COLO829 (cell line): Measurements from ENCODE around the gene SPI1.

ENCODE experiments used
- DNase-seq: peaks from one replicate; pipeline ENCODE4 v3.0.0; 2012; ENCODE audit warnings: low spot score

Gene SPI1

DNA sequence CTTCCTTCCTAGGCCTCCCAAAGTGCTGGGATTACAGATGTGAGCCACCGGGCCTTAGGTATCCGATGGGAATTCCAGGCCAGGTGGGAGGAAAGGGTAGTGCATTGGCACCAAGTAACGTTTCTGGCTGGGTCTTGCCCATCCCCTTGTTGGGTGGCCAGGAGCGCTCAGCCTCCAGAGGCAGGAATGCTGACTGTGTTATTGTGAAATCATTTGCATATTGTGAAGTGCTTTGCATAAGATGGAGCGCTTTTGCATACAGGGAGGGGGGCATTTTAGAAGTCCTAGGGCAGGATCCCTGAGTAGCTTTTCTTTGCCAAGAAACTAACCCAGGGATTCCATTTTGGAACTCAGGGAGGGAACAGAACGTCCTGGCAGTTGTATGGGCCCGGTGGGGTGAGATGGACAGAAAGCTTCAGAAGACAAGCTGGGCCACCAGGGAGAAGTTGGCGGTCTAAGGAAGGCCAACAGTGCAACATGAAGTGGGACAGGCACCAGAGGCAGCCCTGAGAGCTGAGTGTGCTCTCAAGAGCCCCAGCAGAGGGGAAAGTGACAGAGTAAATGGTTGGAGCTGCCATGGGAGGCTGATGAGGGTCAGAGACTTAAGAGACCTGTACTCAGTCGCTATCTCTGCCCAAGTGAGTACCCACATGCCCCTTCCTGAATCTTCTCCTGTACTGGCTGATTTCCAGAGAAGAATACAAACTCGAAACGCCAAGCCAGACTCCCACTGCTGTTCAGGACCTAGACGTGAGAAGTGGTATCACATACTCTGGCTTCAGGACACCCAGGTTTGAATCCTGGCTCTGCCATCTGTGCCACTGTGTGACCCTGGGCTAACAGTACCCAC lies 28.8 kb upstream of the SPI1 start:
- no peak for DNase-seq

DNA sequence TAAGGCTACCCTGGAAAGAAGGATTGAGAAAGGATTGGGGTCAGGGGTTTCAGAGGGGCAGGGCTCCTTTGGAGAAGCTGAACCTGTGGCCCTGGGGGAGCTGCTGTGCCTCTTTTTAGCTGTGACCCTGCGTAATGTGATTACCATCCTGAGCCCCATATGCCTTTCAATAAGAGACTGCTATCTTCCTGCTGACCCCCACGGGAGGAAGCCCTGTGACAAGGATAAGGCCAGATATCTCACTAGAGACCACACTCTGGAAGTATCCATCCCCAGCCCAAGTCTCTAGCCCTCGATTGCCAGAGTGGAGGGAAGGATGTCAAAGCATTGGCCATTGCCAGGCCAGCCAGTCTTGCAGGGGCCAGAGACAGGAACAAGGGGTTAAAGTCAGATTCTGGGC lies 25.2 kb upstream of the SPI1 start:
- DNase-seq = no peak

DNA sequence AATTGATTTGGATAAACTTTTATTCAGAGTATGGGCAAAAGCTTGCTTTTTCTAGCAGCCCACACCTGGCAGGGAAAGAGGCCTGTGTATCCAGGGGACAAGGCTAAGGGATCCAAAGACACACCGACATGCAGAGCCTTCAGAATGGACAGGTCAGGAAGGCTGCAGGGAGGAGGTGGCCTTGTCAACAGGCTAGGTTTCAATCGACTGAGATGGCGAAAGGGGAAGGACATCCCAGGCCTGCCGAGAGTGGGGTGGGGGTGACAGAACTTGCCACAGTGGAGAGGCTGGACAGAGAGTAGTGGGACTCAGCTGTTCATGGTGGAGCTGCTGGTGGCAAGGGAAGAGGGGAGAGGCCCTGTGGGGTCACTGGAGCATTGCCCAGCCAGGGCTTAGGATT lies 24.8 kb upstream of the SPI1 start:
- no peak for DNase-seq

DNA sequence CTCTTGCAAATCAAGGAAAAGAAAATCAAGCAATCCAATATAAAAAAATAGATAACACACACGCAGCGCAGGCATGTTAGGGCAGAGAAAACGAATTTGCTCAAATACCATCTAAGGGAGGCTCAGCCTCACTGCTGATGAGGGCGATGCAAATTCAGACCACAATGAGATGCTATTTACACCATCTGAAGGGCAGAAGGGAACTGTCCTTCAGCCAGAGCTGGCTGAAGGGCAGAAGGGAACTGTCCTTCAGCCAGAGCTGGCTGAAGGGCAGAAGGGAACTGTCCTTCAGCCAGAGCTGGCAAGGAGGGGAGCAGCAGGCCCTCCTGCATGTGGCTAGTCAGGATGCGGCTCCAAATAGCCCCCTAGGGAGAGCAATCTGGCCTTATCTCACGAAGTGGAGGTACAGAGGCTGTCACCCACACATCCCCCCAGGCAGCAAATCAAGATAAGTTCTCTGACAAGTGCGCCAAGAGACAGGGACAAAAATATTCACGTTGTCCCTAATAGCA lies 22.5 kb upstream of the SPI1 start:
- no peak for DNase-seq

DNA sequence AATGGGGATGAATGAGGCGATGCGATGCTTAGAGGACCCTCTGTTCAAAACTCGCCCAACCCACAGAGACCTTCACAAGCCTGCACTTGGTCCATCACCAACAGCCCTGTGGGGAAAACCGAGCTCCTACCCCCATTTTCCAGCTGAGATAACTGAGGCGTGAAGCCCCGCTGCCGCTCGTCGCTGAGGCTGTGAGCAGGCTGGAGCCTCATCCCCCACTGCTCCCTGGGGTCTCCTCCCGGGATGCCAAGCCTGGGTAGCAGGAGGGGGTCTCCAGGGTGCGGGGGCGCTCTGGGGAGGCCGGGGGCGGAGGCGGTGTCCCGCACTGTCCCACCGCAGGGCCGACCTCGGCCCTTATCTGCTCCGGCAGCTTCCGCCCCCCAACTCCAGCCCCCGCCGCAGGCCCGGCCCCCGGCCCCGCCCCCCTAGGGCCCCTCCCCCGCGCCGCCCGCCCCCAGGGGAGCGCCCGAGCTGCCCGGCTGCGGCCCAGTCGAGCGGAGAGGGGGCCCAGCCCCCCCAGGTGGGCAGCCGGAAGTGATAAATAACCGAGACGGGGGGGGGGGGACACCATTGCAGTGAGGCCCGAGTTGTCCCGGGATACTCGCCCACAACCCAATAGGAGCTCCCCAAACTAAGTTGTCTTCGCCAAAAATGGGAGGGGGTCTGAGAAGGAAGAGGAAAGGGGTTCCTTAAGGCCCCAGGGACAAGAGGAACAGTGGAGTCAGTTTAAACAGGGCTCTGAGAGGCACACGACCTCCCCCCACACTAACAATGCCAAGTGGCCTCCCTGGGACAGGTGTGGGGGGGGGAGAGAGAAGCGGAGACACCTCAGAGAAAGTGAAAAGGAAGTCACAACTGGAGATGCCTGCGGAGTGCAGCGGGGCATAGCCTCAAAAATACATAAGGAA lies 21.8 kb upstream of the SPI1 start:
- no peak for DNase-seq

DNA sequence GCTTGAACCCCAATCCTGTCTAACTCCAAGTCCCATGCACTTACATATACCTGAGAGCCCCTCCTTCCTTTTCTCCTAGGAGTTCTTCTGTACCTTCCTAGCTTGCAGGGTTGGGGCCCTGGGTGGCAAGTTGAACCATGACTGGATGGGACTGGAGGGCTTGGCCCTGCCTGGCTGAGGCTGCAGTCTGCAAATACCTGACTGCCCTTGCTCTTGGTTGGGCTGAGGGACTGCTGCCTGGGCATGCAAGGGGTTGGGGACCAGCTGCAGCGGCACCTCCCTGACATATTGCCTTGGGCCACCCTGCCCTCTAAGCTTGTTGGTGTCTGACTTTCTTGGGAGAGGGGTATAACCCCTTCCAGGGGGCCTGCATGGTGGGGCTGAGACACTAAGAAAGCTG lies 20.2 kb upstream of the SPI1 start:
- DNase-seq = no peak

DNA sequence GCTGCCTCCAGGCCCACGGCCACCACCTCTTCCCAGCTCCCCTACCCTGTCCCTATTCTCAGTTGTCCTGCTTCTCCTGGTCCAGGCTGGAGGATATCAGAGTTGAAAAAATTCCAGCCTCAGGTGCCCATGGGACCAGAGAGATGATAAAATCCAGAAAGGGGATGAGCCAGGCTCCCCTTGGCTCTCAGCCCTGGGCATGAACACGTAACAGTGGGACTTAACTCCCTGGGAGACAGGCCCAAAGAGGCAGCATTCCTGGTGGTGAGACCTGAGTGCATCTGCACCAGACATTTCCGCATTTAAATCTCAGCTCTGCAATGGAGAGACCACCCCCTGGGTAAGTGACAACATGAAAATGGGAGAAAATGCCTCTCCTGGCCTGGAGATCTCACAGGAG lies 19.7 kb upstream of the SPI1 start:
- no peak for DNase-seq

DNA sequence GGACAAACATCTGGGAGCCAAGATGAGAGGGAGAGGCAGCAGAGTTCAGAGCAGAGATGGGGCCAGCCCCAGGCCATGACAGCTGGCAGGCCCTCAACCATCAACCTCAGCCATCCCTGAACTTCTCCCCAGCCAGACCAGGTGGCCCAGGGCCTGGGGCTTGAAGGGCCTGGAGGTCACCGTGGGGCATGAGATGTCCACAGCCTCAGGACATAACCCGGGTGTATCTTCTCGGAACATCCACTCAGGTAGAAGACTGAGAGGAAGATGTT lies 17.6 kb upstream of the SPI1 start:
- no peak for DNase-seq

DNA sequence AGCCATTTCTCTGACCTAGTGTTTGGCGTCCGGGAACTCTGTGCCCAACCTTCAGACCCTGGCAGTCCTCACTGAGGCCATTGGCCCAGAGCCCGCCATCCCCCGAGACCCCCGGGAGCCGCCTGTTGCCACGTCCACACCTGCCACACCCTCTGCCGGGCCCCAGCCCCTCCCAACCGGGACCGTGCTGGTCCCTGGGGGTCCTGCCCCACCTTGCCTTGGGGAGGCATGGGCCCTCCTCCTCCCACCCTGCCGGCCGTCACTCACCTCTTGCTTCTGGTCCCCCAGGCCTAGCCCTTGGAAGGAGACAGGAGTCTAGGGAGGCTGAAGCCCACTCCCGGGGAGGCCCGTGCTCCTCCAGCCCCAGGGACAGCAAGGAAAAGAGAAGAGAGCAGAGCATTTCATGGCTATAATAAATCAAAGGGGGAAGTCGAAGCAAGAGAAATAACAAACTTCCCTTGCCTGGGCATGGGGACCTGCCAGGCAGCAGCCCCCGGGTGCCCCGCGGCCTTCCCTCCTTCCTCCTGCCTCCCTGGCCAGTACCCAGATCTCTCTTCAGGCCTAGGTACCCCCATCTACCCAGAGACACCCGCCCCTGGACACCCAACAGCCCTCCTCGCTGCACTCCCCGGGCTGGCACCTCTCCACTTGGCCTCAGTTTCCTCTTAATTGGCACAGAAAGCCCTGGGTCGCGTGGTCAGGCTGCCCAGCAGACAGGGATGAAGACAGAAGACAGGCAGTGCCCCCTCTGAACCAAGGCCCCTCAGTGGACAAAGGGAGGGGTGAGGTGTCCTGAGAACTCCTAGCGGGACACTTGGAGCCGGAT lies 17.1 kb upstream of the SPI1 start:
- no peak for DNase-seq

DNA sequence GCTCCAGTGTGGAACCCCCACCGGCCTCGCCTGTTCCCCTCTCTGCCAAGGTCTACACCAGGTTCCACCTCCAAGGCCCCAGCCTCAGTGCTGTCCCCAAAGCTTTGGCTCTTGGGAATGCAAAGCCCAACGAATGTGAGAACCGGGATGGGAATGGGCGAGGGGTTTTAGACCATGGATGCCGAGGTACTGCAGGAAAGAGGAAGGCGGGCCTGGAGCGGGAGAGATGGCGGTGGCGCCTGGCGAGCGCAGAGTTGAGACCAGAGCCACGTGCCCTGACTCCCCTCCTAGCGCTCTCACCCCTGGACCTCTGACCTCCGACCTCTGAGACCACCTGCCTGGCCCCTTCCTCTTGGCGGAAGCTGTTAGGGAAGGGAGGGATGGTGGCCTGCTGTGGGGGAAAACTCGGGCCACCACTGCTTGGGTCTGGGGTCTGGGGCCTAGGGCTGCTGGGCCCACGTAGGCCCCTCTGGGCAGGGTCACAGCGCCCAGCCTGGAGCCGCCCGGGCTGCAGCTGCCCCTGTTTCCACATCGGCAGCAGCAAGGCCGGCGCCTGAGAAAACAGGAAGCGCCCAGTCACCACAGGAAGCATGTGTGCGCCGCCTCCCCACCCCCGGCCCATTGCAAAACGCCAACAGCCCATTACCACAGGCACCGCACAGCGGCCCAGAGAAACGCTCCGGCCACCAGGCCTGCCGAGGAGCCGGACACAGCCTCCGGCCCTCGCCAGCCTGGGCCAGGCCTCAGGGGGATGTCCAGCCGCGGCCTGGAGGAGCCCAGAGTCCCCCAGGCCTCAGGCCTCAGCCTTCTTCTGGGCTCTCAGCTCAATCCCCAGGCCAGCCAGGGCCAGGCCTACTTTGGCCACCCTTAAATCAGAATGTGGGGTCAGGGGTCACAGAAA lies 16.2 kb upstream of the SPI1 start:
- DNase-seq = no peak

DNA sequence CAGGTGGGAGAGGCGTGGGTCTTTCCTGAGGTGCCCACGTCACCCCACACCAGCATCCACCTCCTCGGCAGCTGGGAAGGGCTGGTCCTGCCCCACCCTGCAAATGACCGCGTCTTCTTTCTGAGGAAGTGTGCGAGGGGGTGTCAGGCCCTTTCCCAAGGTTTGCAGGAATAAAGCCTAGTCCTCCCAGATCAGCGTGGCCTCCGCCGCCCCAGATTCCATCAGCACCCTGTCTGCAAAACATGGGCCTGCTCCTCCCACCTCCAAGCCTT lies 15.6 kb upstream of the SPI1 start:
- DNase-seq = no peak

DNA sequence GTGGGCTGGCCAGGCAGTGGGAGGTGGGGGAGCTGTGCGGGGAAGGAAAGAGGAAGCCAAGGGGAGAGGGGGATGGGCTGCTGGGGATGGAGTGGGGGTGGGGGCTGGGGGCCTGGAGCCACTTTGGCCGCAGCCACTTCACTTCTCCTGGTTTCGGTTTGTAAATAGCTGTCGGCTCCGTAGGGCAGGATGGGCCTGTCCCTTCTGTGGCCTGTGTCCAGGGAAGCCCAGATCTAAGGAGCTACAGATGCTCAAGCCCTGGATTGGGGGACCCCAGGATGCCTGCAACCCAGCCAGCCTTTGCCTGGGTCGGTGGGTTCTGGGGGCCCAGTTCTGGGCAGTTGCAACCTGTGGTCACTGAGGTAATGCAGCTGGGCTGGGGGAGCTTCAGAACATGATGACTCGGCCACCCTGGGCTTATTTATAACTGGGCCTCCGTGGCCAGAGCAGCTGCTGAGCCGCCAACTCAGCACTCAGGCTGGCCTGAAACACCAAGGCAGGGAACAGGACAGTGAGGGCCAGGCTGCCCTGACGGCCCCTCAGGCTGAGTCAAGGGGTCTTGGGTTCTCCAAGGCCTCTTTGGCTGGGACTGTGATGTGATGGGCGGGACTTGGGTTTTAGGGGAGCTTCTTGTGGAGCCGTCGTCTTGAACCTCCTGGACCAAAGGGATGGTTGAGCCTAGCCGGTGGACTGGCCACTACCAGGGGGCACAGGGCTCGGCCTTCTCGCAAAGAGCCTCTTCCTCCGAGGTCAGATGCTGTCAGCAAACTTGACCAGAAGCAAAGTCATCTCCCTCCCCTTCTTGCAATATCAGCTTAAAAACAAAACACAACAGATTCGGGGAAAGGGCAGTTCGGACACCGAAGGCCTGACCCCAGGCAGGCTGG lies 15.1 kb upstream of the SPI1 start:
- no peak for DNase-seq

DNA sequence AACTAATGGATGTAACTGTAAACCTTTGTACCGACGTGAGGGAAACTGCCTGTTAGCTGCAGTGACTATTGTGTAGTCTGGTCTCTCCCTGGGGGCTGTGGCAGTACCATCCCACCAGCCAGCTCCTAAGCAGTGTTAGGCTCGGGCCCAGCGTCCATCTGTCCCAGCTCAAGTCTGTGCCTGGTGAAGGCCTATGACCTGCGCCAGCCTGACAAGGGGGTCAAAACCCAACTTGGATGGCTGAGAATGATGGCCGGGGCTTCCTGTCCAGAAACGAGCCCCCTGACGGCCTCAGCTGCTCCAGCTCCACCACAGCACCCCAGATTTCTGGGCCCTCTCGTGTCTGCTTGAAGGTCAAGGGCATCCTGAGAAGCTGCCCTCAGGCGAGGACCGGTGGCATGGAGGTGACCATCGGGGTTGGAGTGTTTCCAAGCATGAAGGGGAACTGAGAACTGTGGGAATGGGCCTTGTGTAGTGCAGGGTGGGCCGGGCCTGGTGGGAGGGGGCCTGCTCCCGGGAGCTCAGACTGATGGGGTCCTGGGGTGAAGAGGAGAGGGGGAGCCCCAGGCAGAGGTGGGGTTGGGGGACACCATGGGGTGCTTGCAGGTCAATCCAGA lies 14.3 kb upstream of the SPI1 start:
- no peak for DNase-seq

DNA sequence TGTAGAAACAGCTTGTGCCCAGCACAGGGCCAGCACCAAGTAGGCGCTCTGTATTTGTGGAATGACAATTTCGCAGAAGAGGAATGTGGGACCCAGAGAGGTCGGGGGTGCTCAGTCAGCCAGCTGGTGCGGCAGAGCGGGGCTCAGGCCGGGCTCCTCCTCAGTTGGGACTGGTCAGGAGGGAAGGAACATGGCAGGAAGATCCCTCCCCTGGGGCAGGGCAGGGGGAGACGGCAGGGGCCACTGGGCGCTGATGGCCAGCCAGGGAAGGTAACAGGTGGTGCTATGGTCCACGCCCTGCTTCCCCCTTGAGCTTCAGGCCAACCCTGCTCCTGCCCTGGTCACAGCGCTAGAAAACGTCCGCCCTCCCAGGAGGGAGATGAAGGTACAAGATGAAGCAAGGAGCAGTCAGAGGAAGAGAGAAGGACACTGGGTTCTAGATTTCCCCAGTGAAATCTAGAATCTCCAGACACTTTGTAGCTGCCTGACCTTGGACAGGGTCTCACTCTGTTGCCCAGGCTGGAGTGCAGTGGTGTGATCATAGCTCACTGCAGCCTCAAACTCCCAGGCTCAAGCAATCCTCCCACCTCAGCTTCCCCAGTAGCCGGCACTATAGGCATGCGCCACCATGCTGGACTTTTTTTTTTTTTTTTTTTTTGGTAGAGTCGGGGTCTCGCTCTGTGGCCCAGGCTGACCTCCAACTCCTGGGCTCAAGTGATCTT lies 13.5 kb upstream of the SPI1 start:
- no peak for DNase-seq

DNA sequence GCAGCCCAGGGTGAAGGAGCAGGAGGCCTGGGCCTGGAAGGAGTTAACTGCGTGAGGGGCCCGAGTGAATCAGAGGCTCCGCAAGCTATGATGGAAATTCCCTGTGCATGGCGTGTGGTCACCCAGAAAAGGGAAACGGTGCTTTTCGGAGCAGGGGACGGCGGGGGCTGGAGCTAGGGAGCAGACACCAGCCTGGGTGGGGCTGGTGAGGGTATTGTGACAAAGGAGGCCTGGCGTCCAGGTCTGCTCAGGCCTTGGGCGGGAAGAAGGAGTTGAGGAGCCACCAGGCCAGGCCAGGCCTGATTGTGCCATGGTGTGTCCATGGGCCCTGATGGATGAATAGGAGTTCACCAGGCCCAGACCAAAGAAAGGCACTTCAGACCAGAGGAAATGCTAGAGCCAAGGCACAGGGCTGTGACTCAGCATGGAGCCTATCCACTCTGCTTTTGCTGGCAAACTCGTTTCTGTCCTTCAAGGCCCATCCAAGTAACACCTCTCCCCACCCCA lies 12.8 kb upstream of the SPI1 start:
- DNase-seq = no peak

DNA sequence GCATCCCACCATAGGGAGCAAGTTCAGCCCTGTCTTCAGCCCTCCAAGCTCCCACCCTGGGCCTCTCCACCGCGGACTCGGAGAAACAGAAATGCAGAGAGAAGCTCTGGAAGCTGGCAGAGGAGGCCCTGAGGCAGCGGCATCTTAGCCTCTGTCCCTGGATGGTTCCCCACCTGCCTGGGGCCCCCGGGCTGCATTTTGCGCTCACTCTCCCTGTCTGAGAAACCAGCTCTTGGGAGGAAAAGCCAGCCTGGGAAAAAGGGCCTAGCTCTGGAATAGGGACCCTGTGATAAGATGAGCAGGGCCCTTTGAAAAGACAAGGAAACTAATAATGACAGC lies 12.0 kb upstream of the SPI1 start:
- no peak for DNase-seq

DNA sequence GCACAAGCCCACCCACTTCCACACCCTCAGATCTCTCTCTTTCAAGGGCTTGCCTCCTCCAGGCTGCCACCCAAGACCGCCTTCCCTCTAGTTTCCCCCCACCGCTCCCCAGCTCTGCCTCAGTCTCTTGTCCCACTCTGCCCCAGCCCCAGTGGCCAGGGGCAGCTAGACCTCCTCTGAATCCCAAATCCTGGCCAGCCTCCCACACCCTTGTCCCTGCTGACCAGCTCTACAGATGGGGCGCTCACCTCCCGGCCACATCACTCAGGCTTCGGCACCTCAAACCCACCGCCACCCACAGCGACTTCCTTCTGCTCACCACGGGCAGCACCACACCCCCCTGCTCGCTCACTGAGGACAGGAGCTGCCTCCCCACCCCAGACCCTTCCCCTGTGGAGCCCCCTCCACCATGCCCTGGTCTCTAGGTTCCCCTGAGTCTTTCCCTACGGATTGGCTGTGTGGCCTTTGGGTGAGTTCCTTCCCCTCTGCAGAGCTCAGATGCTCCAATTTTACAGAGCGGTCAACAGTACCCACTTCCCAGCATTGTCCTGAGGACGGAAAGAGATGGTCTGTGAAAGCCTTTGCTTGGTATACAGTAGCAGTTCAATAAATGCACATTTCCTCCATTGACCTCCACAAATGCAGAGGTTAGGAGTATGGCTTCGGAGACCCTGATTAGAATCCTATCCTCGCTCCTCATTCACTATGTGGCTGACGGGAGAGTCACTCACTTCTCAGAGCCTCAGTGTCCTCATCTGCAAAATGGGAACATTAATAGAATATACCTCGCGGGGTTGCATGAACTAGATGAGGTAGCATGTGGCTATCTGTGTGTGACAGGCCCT lies 11.5 kb upstream of the SPI1 start:
- no peak for DNase-seq
